ENCODE measurements around the gene SIVA1.

DNA sequence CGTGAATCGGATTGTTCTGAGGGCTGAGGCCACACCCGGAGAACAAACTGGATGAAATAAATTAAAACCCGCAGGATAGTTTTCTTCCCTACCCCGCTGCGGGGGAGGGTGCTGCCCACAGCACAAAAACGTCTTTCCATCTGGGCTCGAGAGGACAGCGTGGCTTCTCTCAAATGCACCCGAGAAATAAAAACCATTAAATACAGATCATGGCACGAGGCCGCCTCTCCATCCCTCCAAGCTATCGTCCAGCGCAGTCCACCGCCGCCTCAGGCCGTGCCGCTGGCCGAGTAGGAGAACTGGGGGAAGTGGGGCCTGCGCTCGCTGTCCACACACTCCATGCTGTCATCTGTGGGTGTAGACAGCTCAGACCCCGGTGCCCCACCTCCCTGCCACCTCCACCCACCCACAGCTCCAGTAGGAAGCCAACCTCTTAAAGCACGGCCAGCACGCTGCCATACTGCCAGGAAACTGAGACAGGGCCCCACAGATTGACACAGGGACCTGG is 17.2 kb downstream of the SIVA1 start:
- TF ChIP-seq POLR2A (IDR thresholded peaks at IDR 0.05) (no peak), EP300 (IDR thresholded peaks at IDR 0.05) (no peak)
- TF ChIP-seq, protein P1, sequence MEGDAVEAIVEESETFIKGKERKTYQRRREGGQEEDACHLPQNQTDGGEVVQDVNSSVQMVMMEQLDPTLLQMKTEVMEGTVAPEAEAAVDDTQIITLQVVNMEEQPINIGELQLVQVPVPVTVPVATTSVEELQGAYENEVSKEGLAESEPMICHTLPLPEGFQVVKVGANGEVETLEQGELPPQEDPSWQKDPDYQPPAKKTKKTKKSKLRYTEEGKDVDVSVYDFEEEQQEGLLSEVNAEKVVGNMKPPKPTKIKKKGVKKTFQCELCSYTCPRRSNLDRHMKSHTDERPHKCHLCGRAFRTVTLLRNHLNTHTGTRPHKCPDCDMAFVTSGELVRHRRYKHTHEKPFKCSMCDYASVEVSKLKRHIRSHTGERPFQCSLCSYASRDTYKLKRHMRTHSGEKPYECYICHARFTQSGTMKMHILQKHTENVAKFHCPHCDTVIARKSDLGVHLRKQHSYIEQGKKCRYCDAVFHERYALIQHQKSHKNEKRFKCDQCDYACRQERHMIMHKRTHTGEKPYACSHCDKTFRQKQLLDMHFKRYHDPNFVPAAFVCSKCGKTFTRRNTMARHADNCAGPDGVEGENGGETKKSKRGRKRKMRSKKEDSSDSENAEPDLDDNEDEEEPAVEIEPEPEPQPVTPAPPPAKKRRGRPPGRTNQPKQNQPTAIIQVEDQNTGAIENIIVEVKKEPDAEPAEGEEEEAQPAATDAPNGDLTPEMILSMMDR (IDR thresholded peaks at IDR 0.05), result no peak
